ENCODE results near the gene KRT222. TPM values are rescaled to one million over a fixed set of nuclear protein-coding genes. Genes with fewer than 3 reads are reported as not detected.

Gene KRT222
- total RNA-seq, 2 donors from 2014 or later = 0.05 to 0.91 TPM

DNA sequence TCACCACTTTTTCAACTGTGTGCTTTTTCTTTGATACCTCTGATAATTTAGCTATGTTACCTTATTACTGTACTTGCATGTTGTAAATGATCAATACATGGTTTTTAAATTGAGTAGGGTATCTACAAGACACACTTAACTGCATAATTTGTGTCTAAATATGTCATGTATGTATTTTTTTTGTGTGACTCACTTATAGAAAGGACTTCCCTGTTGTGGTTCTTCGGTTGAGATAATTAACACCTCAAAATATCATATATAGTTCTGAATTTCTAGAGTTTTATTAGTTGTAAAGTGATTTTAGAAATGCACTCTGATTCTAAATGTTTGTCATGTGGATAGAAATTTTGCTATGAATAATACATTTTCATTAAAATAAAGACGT is 14.5 kb upstream of the KRT222 start:
- Histone ChIP-seq H3K4me1 (replicated peaks) (no peaks in the 10 kb centered on the region), H3K4me3 (no peak overlapping the region), H3K9me3 (no peaks in the 10 kb centered on the region), H3K27me3 (replicated peaks; ENCODE audit: insufficient read depth) (no peaks in the 10 kb centered on the region), H3K36me3 (no peaks in the 10 kb centered on the region), H3K27ac (no peak overlapping the region)
- DNase-seq (ENCODE audit: low spot score) = no peak
- TF ChIP-seq POLR2A (IDR thresholded peaks at IDR 0.05) (no peak), POLR2AphosphoS5 (IDR thresholded peaks at IDR 0.05) (no peak)
- TF ChIP-seq, protein P1, sequence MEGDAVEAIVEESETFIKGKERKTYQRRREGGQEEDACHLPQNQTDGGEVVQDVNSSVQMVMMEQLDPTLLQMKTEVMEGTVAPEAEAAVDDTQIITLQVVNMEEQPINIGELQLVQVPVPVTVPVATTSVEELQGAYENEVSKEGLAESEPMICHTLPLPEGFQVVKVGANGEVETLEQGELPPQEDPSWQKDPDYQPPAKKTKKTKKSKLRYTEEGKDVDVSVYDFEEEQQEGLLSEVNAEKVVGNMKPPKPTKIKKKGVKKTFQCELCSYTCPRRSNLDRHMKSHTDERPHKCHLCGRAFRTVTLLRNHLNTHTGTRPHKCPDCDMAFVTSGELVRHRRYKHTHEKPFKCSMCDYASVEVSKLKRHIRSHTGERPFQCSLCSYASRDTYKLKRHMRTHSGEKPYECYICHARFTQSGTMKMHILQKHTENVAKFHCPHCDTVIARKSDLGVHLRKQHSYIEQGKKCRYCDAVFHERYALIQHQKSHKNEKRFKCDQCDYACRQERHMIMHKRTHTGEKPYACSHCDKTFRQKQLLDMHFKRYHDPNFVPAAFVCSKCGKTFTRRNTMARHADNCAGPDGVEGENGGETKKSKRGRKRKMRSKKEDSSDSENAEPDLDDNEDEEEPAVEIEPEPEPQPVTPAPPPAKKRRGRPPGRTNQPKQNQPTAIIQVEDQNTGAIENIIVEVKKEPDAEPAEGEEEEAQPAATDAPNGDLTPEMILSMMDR (IDR thresholded peaks at IDR 0.05) = no peak
- 93% methylated on average over 2 of the region's 2 CpGs for WGBS
- intact Hi-C loops (cut with DNase I) = no loop called here

DNA sequence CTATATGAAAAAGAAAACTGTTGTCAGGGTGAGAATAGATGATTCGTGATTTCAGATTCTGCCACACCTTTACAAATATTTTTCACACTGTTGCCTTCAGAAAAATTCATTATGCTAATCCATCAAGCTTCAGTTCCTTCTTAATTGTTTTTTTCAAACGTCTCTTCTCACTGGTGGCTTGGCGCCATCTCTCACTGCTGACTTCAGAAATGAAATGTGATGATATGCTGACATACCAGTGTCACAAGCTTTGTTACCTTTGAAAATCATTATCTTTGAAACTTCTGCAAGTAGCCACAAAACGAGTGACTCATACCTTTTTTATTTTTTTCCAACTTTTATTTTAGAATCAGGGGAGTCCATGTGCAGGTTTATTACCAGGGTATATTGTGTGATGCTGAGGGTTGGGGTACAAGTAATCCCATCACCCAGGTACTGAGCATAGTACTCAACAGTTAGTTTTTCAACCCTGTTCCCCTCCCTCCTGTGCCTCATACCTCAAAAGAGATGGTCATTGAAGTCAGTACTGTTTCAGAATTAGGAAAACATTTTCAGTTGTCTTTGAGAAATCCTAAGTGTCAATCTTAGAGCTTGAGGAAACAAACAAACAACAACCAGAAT is 14.0 kb upstream of the KRT222 start:
- Histone ChIP-seq H3K4me1 (replicated peaks) (no peaks in the 10 kb centered on the region), H3K27me3 (replicated peaks; ENCODE audit: insufficient read depth) (no peaks in the 10 kb centered on the region), H3K27ac (no peak overlapping the region), H3K9me3 (no peaks in the 10 kb centered on the region), H3K36me3 (no peaks in the 10 kb centered on the region), H3K4me3 (no peak overlapping the region)
- 47% methylated on average over 4 of the region's 4 CpGs for WGBS
- intact Hi-C loops (cut with DNase I) = no loop called here
- no peak for DNase-seq (ENCODE audit: low spot score)
- TF ChIP-seq, protein P1 (IDR thresholded peaks at IDR 0.05) = no peak
- TF ChIP-seq POLR2AphosphoS5 (IDR thresholded peaks at IDR 0.05) (no peak), POLR2A (IDR thresholded peaks at IDR 0.05) (no peak)

DNA sequence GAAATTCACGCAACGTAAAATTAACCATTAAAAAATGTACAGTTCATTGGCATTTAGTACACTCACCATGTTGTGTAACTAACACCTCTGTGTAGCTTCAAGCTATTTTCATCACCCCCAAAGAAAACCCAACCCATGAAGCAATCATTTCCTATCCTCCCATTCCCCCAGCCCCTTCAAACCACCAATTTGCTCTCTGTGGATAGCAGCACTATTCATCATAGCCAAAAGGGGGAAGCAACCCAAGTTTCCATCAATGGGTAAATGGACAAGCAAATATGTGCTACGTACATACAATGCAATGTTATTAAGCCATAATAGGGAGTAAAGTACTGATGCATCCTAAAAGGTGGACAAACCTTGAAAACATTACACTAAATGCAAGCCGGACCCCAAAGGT is 10.9 kb upstream of the KRT222 start:
- H3K9me3 ChIP-seq = no peaks in the 10 kb centered on the region
- H3K4me1 ChIP-seq (replicated peaks) = no peaks in the 10 kb centered on the region
- H3K27ac ChIP-seq = no peak overlapping the region
- H3K4me3 ChIP-seq = no peak overlapping the region
- intact Hi-C loops (cut with DNase I) = no loop called here
- no peaks in the 10 kb centered on the region for H3K36me3 ChIP-seq
- no peak for DNase-seq (ENCODE audit: low spot score)
- H3K27me3 ChIP-seq (replicated peaks; ENCODE audit: insufficient read depth) = no peaks in the 10 kb centered on the region
- TF ChIP-seq POLR2A (IDR thresholded peaks at IDR 0.05) = no peak
- TF ChIP-seq, protein P1 (IDR thresholded peaks at IDR 0.05) = no peak
- no peak for TF ChIP-seq POLR2AphosphoS5 (IDR thresholded peaks at IDR 0.05)
- WGBS = 93% methylated on average over 4 of the region's 4 CpGs

DNA sequence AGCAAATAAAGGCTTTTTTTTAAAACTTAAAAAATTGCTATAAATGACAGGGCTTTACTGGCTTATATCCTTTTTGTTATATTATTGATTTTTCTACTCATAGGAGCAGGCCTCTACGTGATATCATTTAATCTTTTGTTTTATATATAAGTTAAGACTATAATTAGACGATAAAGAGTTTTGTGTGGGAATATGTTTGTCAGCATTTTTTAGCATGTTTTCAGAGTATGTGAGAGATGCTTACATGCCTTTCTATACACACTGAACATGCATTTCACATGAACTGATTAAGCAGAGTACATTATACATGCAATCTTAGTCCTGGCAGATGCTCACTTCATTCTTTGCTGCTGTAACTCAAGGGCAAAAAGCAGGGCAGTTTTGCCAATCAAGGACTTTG is 7.7 kb upstream of the KRT222 start:
- no peak for DNase-seq (ENCODE audit: low spot score)
- 82% methylated on average over 2 of the region's 2 CpGs for WGBS
- H3K27me3 ChIP-seq (replicated peaks; ENCODE audit: insufficient read depth) = no peaks in the 10 kb centered on the region
- no peak overlapping the region for H3K4me3 ChIP-seq
- H3K9me3 ChIP-seq = no peaks in the 10 kb centered on the region
- H3K27ac ChIP-seq = no peak overlapping the region
- TF ChIP-seq POLR2AphosphoS5 (IDR thresholded peaks at IDR 0.05) = no peak
- TF ChIP-seq, protein P1 (IDR thresholded peaks at IDR 0.05) = no peak
- no peak for TF ChIP-seq POLR2A (IDR thresholded peaks at IDR 0.05)
- H3K4me1 ChIP-seq (replicated peaks) = no peaks in the 10 kb centered on the region
- intact Hi-C loops (cut with DNase I) = no loop called here
- no peaks in the 10 kb centered on the region for H3K36me3 ChIP-seq

DNA sequence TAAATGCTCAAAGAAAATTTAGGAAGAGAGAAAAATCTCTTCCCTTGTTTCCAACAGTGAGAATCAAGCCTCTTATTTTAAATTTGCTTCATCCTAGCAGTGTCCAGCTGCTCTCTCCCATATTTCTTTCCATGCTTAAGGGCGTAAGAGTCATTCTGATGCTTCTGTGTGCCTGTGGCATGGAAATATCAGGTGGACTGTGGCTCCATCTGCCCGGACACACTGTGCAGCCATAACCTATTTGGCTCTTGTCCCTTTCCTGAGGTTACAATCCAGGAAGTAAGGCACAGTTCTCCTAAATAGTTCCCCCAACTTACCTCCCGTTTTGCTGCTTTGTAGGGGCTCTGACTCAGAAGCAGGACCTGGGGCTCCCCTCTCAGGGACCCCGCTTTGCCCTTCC is 6.3 kb upstream of the KRT222 start:
- H3K4me3 ChIP-seq = no peak overlapping the region
- no peaks in the 10 kb centered on the region for H3K4me1 ChIP-seq (replicated peaks)
- TF ChIP-seq, protein P1 (IDR thresholded peaks at IDR 0.05) = no peak
- TF ChIP-seq POLR2A (IDR thresholded peaks at IDR 0.05) = no peak
- TF ChIP-seq POLR2AphosphoS5 (IDR thresholded peaks at IDR 0.05) = no peak
- H3K27ac ChIP-seq = no peak overlapping the region
- 61% methylated on average over 4 of the region's 4 CpGs for WGBS
- H3K27me3 ChIP-seq (replicated peaks; ENCODE audit: insufficient read depth) = no peaks in the 10 kb centered on the region
- no peaks in the 10 kb centered on the region for H3K36me3 ChIP-seq
- no peak for DNase-seq (ENCODE audit: low spot score)
- intact Hi-C loops (cut with DNase I) = no loop called here
- no peaks in the 10 kb centered on the region for H3K9me3 ChIP-seq

Data from prostate gland (tissue), 2 donors.